ENCODE data around the gene ARHGAP33. TPM values are rescaled to one million over a fixed set of nuclear protein-coding genes. Genes with fewer than 3 reads are reported as not detected.
"Not testable (repeated sequence)": the region's sequence is repeated elsewhere in the genome, so short reads cannot be mapped to it uniquely, and the experiment has no call there.

Gene ARHGAP33
- total RNA-seq, 2 donors from 2014 or later, result 6.0 to 25.0 TPM

DNA sequence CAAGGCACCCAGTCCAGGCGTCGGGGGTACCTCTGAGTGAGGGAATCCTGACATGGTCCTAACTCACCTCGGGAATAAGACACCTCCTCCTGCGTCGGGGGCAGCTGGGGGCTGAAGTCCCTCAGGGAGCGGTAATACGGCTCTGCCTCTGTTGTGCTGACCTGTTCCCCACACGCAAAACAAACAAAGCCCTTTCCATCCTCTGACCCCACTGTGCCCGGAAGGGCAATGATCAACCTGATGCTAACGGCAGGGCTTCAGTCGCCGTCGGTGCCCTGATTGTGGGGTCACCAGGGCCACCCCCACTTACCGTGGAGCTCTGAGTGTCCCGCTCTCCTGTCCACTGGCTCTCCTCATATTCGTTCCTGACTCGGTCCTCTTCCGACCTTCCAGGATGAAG is 55.6 kb downstream of the ARHGAP33 start:
- H3K9ac ChIP-seq (ENCODE audit: low read depth in 2 of 2, low read length in 2 of 2), result no peak overlapping the region
- H3K27ac ChIP-seq, result no peak overlapping the region
- intact Hi-C loops (cut with DNase I), result no loop called here
- TF ChIP-seq CTCF (IDR thresholded peaks at IDR 0.05), result no peak
- H3K36me3 ChIP-seq, result no peaks in the 10 kb centered on the region
- no peaks in the 10 kb centered on the region for H3K9me3 ChIP-seq
- no peaks in the 10 kb centered on the region for H3K4me1 ChIP-seq
- H3K4me3 ChIP-seq, result no peak overlapping the region
- no peak for DNase-seq
- H3K27me3 ChIP-seq, result no peaks in the 10 kb centered on the region

- no peaks in the 10 kb centered on the region for H3K27me3 ChIP-seq
- no peaks in the 10 kb centered on the region for H3K9me3 ChIP-seq
- H3K4me3 ChIP-seq, result no peak overlapping the region
- H3K4me1 ChIP-seq, result no peaks in the 10 kb centered on the region
- H3K36me3 ChIP-seq, result no peaks in the 10 kb centered on the region
- intact Hi-C loops (cut with DNase I), result no loop called here
- H3K9ac ChIP-seq (ENCODE audit: low read depth in 2 of 2, low read length in 2 of 2), result no peak overlapping the region
- H3K27ac ChIP-seq, result no peak overlapping the region
- TF ChIP-seq CTCF (IDR thresholded peaks at IDR 0.05), result no peak
- DNase-seq, result no peak
Measured at GRCh38 chr19:35832054-35832453, 56.7 kb downstream of the ARHGAP33 start.

GRCh38 chr19:35833972-35834371 is 58.6 kb downstream of the ARHGAP33 start:
- Histone ChIP-seq H3K27ac (no peak overlapping the region), H3K9me3 (no peaks in the 10 kb centered on the region), H3K27me3 (no peaks in the 10 kb centered on the region), H3K4me1 (no peaks in the 10 kb centered on the region), H3K9ac (ENCODE audit: low read depth in 2 of 2, low read length in 2 of 2) (no peak overlapping the region), H3K4me3 (no peak overlapping the region), H3K36me3 (no peaks in the 10 kb centered on the region)
- TF ChIP-seq CTCF (IDR thresholded peaks at IDR 0.05), result no peak
- intact Hi-C loops (cut with DNase I), result no loop called here
- DNase-seq, result no peak

- intact Hi-C loops (cut with DNase I); H3K27ac ChIP-seq; H3K4me1 ChIP-seq; DNase-seq; H3K27me3 ChIP-seq; H3K36me3 ChIP-seq; H3K4me3 ChIP-seq; H3K9ac ChIP-seq (ENCODE audit: low read depth in 2 of 2, low read length in 2 of 2); H3K9me3 ChIP-seq: not testable (repeated sequence)
Measured at GRCh38 chr19:35836096-35836495, 60.7 kb downstream of the ARHGAP33 start.

Other genes starting within 250 kb of the ARHGAP33 start
- not detected for gene SBSN, start 247.3 kb upstream of the ARHGAP33 start, total RNA-seq
- not detected for gene GAPDHS, start 242.1 kb upstream of the ARHGAP33 start, total RNA-seq
- 100 to 1,000 TPM in 1 of 2 donors, 10 to 100 TPM in 1; 49.6 to 114 TPM for gene TMEM147, start 229.9 kb upstream of the ARHGAP33 start, total RNA-seq
- not detected for gene ATP4A, start 211.9 kb upstream of the ARHGAP33 start, total RNA-seq
- gene PMIS2, start 189.4 kb upstream of the ARHGAP33 start, total RNA-seq, result not detected
- 10 to 100 TPM in 1 of 2 donors, 1 to 10 TPM in 1; 5.0 to 17.0 TPM for gene HAUS5, start 162.8 kb upstream of the ARHGAP33 start, total RNA-seq
- gene RBM42, start 146.5 kb upstream of the ARHGAP33 start, total RNA-seq, result 100 to 1,000 TPM in 1 of 2 donors, 10 to 100 TPM in 1; 73.5 to 117 TPM
- gene ETV2, start 133.8 kb upstream of the ARHGAP33 start, total RNA-seq, result 1 to 10 TPM; 1.4 to 1.9 TPM
- gene COX6B1, start 127.2 kb upstream of the ARHGAP33 start, total RNA-seq, result 100 to 1,000 TPM; 761 to 820 TPM
- gene UPK1A, start 109.0 kb upstream of the ARHGAP33 start, total RNA-seq, result not detected
- under 1 TPM in 1 of 2 donors, not detected in 1; 0.32 TPM for gene ZBTB32, start 71.0 kb upstream of the ARHGAP33 start, total RNA-seq
- gene KMT2B, start 57.6 kb upstream of the ARHGAP33 start, total RNA-seq, result 10 to 100 TPM; 32.1 to 46.9 TPM
- 1 to 10 TPM; 5.4 to 6.9 TPM for gene IGFLR1, start 33.1 kb upstream of the ARHGAP33 start, total RNA-seq
- gene U2AF1L4, start 30.1 kb upstream of the ARHGAP33 start, total RNA-seq, result 10 to 100 TPM; 14.9 to 18.7 TPM
- gene PSENEN, start 29.9 kb upstream of the ARHGAP33 start, total RNA-seq, result 10 to 100 TPM; 73.8 to 87.4 TPM
- gene LIN37, start 27.0 kb upstream of the ARHGAP33 start, total RNA-seq, result 1 to 10 TPM; 5.1 to 7.5 TPM
- gene HSPB6, start 18.5 kb upstream of the ARHGAP33 start, total RNA-seq, result 10 to 100 TPM in 1 of 2 donors, 1 to 10 TPM in 1; 6.3 to 23.6 TPM
- 10 to 100 TPM; 17.1 to 26.9 TPM for gene PROSER3, start 17.4 kb upstream of the ARHGAP33 start, total RNA-seq
- gene PRODH2, start 37.3 kb downstream of the ARHGAP33 start, total RNA-seq, result not detected
- gene NPHS1, start 76.9 kb downstream of the ARHGAP33 start, total RNA-seq, result not detected
- gene KIRREL2, start 81.3 kb downstream of the ARHGAP33 start, total RNA-seq, result under 1 TPM in 1 of 2 donors, not detected in 1; 0.13 TPM
- 1 to 10 TPM; 2.6 to 3.7 TPM for gene APLP1, start 93.0 kb downstream of the ARHGAP33 start, total RNA-seq
- gene NFKBID, start 125.0 kb downstream of the ARHGAP33 start, total RNA-seq, result 10 to 100 TPM in 1 of 2 donors, 1 to 10 TPM in 1; 8.6 to 11.2 TPM
- gene HCST, start 127.0 kb downstream of the ARHGAP33 start, total RNA-seq, result 1 to 10 TPM; 2.4 to 4.8 TPM
- 10 to 100 TPM; 10.4 to 32.8 TPM for gene TYROBP, start 132.7 kb downstream of the ARHGAP33 start, total RNA-seq
- 10 to 100 TPM; 10.0 to 17.4 TPM for gene LRFN3, start 160.8 kb downstream of the ARHGAP33 start, total RNA-seq
- gene SDHAF1, start 219.6 kb downstream of the ARHGAP33 start, total RNA-seq, result 10 to 100 TPM; 25.2 to 31.6 TPM
- gene SYNE4, start 233.2 kb downstream of the ARHGAP33 start, total RNA-seq, result 10 to 100 TPM in 1 of 2 donors, 1 to 10 TPM in 1; 9.3 to 10.1 TPM
- gene ALKBH6, start 238.6 kb downstream of the ARHGAP33 start, total RNA-seq, result 10 to 100 TPM; 17.0 to 26.2 TPM

All from colonic mucosa (tissue), 4 donors.